HG03378 (cell line): ENCODE measurements around the gene UBR1.
"Not testable (repeated sequence)": the region's sequence is repeated elsewhere in the genome, so short reads cannot be mapped to it uniquely, and the experiment has no call there.

Experiments used
- ATAC-seq: cut with Tn5 transposase; IDR thresholded peaks from one replicate; pipeline ENCODE4 v1.9.1; 2021; ENCODE audit warnings: mild to moderate bottlenecking, moderate library complexity; ENCODE audit not compliant: unreplicated experiment

The UBR1 gene

DNA sequence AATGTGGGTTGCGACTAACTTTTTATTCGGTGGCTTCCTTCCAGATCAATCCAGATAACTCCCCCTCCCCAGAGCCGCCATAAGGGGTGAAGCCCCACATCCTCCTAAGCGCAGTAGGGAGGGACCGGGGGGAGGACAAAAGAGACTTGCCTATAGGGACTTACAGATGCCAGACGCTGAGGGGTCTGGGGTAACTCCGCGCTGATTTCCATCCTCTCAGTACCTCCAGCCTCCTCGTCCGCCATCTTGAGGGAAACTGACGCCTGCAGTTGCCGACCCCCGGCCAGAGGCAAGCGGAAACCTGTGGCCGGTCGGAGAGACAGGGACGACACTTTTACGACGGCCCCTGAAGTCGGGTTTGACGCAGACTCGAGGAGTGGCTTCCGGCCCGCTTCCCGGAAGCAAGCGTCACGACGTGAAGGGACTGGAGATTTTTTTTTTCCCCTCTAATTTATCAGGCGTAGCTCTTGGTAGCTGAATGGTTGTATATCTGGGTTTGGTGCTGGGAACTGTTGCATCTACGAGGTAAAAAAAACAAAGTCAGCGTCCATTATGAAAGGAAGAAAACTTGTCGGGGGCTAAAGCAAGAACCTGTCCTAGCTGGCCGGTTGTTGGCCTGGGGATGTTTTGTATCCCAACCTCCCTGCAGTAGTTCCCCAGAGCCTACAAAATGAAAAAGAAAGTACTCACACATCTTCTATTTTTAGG is at the start of gene UBR1:
Gene UBR1, minus strand, starts transcription at position 261 of the 708 bp plus-strand sequence. Its CDS starts 16 bp downstream, at position 245.
- ATAC-seq, result peak; percentile 66

DNA sequence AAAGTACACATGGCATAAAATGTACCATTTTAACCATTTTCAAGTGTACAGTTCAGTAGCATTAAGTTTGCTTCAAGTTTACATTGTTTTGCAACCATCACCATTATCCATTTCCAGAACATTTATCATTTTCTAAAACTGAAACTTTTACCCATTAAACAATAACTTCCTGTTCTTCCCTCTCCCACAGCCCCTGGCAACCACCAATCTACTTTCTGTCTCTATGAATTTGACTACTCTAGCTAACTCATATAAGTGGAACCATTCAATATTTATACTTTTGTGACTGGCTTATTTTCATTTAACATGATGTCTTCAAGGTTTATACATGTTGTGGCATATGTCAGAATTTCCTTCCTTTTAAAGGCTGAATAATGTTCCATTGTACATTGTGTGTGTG is 47.4 kb upstream of the UBR1 start:
- no peak for ATAC-seq

DNA sequence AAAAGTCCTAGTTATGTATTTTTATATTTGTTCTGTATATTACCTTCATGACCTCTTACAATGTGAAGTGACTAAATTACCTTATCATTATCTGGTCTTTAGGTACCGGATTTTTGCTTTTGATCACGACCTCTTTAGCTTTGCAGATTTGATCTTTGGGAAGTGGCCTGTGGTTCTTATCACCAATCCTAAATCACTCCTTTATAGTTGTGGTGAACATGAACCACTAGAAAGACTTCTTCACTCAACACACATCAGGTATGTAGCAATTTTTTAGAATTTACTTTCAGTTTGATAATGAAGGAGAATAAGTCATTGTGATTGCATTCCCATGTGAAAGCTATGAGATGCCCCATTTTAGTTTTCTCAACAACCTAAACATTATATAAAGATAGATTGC is 45.9 kb upstream of the UBR1 start:
- no peak for ATAC-seq

DNA sequence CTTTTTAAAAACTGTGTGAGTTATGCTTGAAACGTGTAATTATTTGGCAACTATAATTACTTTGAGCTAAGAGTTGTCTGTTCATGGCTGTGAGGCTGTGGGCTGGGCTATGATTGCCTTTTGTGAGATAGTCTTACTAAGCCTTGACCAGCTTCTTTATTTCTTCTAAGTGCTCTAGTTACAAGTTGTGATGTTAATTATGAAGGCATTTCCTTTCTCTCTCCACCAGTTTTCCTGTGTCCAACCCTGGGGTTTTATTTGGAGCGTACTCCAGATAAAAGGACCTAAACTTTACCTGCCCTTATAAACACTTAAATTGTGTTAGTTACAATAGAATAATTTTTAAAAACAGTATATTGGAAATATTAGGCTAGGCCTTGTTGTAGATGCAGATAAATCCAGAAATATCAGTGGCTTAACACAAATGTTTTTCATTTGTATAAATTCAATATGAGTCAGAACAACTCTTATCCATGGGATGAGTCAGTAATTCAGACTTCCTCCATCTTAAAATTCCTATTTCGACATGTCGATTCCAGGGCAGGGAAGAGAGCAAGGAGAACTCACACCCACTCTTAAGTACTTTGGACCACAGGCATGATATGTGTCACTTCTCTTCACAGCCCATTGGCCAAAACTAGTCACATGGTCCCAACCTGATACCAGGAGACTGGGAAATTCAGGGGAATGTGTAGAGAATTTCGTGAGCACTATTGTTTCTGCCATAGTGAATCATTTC is 44.5 kb upstream of the UBR1 start:
- ATAC-seq, result no peak

DNA sequence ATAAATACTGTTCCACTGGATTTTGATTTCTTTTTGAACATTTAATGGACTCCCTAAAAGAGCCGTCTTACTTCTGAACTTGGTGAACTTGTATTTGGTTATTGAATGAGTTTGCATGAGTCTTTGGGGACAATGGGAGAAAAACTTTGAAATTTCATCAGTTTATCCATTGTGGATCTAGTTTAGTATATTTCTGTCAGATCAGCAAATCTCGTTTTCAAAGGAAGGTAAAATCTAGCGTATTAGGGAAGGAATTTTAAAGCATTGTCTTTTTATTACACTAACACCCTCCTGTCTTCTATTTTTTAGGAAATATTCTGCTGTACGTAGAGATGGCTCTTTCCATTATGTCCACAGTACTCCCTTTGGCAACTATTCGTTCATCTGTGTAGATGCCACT is 40.3 kb upstream of the UBR1 start:
- ATAC-seq, result no peak

DNA sequence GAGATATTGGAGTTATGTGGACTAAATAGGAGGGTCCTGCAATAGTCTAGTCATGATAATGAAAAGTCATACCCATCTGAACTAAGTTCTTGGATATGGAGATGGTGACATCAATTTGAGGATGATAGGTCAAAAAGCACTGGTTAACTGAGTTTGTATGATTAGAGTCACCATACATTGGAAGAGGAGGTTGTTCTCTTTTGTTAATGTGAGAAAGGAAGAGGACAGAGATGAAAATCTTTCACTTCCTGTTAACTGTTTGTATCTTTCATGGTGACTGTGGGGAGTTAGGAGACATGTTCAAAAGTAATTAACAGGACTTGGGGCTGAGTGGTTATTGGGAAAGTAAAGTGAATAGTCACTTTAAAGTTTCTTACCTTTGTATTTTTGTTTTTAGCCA is 38.7 kb upstream of the UBR1 start:
- ATAC-seq, result no peak

DNA sequence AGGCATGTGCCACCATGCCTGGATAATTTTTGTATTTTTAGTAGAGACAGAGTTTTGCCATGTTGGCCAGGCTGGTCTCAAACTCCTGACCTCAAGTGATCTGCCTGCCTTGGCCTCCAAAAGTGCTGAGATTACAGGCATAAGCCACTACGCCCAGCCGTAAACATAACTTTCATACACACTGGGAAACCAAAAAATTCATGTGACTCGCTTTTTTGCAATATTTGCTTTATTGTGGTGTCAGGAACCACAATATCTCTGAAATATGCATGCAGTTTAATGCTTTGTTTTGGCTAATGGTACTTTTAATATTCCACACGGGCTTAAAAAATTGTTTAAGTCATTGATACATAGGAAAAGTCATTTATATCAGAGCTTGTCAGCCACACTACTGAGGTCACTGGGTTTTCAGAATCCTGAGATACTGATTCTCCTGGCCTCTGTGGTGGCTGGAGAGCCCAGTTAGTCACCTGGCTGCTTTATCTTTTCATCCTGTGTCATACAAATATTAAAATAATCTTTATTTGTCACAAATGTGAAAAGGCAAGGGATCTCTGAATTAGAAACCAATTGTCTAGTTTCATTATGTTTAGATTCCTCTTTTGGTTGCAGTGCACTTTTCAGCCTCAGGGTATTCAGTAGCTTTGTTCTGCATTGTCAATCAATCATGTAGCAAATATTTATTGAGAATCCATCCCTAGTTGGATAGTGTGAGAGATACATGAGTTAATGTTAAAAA is 37.5 kb upstream of the UBR1 start:
- ATAC-seq, result no peak

DNA sequence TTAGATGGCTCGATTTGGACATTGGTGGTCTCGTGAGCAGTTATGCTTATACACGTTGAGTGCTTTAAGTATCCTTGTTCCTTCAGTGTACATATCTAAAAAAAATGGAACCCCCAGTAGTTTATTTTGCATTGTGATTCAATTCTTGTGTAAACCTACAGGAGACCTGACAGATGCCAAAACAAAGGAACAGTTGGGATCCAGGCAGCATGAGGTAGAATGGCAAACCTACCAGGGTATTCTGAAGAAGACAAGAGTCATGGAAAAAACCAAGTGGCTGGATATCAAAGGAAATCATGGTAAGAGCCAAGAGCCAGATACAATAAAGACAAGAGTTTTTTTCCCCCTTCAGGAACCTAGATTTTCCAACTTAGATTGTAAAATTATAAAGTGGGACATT is 29.5 kb upstream of the UBR1 start:
- ATAC-seq, result no peak

DNA sequence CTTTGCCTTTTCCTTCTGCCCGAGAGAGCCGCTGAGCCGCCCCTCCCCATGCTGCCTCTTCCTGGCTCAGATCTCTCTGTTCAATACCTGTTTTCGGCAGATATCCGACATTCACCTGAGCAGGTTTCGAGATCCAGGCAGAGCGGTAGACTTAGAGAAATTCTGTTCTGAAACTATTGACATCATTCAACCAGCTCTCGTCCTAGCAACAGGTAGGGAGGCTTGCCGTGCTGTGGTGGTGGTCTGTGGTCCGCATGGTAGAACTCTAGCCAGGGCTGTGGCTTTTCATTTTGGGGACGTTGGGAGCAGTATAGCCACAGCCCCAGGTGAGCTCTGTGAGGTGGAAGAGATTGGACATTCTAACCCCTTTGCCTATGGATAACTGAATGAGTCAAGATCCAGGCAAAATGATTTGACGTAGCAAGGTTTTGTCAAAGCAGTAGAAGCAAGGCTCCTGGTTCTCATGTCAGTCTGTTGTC is 28.4 kb upstream of the UBR1 start:
- ATAC-seq, result peak; percentile 13

DNA sequence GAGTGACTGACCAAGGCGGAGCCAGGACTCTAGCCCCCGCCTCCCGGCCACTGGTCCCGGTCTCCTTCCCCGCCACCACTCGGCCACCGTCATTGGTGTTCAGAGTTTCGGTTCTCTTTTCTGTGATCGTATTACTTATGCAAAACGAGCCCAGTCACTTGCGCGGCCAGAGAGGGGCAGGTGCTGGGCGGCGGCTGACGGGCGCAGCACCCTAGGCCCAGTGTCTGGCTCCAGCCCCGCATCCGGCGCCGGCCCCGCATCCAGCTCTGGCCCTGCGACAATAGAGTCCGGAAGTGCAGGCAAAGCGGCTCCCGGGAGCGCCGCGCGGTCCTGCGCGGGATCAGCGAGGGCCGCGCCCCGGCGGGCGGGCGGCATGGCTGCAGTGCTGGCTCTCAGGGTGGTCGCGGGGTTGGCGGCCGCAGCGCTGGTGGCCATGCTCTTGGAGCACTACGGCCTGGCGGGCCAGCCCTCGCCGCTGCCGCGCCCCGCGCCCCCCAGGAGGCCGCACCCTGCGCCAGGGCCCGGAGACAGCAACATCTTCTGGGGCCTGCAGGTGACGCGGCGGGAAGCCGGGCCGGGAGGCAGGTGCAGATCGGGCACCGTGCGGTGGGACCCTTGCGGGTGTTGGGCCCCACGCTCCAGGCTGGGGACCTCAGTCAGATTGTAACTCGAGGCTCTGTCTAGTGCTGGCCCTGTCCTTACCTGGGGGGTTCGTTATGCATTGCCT is 27.8 kb upstream of the UBR1 start, which contains the start of gene TMEM62:
Gene TMEM62, plus strand, starts transcription at position 157 of the 727 bp plus-strand sequence. Its CDS starts 217 bp downstream, at position 374.
- ATAC-seq, result peak; percentile 88

DNA sequence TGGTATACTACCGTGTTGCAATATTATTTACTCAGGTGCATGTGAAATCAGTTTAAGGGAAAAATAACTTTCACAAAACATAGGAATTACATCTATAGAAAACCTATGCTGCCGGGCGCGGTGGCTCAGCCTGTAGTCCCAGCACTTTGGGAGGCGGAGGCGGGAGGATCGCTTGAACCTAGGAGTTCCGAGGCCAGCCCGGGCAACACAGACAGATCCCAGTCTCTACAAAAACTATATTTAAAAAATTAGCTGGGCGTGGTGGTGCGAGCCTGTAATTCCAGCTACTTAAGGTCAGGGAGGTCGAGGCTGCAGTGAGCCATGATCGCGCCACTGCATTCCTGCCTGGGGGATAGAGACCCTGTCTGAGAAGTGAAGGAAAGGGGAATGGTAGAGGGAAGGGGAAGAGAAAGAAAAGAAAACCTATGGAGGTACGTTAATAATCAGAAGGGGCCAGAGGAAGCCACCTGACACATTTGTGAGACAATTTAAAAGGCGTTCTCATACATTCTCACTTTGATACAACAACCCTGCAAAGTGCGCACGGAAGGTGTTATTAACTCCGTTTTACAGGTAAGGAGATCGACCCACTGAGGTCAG is 27.1 kb upstream of the UBR1 start:
- no peak for ATAC-seq

DNA sequence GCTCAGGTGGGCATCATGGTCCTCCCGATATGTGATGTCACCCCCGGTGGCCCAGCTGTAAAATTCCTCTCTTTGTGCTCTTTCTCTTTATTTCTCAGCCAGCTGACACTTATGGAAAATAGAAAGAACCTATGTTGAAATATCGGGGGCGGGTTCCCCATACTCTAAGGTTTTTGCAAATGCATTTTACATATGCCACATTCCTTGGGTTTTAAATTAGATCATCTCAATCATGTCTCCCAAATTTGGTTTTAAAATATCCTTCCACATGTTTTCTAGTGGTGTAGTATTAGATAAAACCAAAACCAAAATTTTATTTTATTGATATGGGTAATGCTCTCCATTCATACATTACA is 23.1 kb upstream of the UBR1 start:
- no peak for ATAC-seq

DNA sequence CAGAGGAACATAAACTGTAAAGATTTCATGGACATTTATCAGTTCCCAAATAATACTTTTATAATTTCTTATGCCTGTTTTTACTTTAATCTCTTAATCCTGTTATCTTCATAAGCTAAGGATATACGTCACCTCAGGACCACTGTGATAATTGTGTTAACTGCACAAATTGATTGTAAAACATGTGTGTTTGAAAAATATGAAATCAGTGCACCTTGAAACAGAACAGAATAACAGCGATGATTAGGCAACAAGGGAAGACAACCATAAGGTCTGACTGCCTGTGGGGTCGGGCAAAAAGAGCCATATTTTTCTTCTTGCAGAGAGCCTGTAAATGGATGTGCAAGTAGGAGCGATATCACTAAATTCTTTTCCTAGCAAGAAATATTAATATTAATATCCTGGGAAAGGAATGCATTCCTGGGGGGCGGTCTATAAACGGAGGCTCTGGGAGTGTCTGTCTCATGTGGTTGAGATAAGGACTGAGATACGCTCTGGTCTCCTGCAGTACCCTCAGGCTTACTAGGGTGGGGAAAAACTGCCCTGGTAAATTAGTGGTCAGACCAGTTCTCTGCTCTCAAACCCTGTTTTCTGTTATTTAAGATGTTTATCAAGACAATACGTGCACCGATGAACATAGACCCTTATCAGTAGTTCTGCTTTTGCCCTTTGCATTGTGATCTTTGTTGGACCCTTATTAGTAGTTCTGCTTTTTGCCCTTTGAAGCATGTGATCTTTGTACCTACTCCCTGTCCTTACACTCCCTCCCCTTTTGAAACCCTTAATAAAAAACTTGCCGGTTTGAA is 22.5 kb upstream of the UBR1 start:
- not testable (repeated sequence) for ATAC-seq

DNA sequence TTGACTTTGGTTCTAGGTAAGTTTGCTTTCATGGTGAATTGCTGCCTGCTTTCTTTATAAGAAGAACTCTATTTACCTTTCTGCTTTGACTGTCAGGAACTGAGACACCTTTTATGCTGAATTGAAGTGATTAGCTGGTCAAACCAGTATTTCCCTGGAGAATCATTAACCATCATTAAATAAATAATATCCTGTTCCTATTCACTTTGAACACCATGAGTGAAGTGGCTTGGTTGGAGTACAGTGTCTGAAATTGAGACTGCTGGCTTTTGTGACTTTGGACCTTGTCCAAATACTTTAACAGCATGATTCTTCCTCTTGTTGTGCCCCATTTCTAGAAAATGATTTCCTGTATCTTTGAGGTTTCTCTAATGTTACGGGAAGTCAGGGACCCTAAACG is 21.9 kb upstream of the UBR1 start:
- no peak for ATAC-seq

DNA sequence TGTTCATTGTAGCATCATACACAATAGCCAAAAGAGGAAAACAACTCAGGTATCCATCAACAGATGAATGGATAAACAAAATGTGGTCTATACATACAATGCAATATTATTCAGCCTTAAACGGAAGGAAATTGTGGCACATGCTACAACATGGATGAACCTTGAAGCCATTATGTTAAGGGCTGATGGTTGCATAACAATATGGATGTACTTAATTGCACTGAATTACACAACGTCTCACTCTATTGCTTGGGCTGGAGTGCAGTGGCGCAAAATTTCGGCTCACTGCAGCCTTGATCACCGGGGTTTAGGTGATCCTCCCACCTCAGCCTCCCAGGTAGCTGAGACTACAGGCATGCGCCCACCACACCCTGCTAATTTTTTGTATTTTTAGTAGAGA is 20.5 kb upstream of the UBR1 start:
- ATAC-seq, result no peak

DNA sequence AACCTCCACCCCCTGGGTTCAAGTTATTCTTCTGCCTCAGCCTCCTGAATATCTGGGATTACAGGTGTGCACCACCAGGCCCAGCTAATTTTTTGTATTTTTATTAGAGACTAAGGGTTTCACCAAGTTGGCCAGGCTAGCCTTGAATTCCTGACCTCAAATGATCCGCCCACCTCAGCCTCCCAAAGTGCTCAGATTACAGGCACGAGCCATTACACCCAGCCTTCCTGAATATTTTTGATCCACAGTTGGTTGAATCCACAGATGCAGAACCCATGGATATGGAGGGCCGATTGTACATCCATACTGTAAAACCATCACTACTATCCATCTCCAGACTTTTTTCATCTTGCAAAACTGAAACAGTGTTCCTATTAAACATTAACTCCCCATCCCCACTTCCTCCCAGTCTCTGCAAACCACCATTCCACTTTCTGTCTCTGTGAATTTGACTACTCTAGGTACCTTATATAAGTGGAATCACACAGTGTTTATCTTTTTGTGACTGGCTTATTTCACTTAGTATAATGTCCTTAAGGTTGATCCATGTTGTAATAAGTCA is 19.3 kb upstream of the UBR1 start:
- ATAC-seq, result no peak

DNA sequence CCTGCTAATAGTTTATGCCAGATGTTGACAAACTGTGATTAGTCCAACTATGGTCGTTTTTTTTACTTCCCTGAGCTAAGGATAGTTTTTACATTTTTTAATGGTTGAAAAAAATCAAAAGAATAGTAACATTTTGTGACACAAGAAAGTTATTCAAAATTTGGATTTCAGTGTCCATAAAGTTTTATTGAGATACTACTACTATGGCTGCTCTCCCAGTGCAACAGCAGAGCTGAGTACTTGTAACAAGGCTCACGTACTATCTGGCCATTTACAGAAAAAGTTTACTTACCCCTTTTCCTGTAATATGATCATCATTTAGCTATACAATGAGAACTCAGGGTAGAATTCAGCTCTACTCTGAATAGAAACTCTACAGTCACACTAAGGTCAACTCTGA is 16.0 kb upstream of the UBR1 start:
- no peak for ATAC-seq

DNA sequence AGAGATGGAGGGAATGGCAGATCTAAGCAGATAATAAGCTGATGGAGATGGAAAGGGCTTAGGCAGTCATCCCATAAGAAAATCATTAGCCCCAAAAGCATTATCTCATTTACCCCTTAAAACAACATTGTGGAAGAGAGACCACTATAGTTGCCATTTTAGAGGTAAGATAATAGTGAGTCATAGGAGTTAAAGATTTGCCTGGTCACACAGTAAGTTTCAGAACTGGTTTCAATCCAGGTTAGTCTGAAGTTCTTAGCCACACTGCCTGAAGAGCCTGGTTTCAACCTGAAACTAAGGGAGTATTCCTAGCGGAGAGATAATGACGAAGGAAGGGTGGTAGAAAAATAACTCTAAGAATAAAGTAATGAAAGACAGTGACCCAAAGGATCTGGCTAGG is 13.0 kb upstream of the UBR1 start:
- ATAC-seq, result peak; percentile 49

DNA sequence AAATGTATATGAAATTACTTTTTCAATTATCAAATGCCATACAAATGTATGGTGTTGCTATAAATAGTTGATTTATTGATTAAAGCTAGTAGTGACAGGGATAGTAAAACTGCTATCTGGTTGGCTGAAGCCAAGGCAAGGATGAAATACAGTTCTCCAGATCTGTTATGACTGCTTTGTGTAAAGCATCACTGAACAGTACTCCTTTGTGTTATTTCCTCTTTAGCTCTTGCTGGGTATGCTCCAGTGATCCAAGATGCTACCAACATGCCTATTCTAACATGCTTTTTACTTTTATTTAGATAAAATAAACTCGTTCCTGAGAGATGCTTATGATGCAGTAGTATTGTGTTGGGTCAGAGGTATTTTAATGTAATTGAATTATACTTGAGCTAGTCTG is 12.4 kb upstream of the UBR1 start:
- ATAC-seq, result no peak
